Memory B cell (primary cell): ENCODE data around the gene TSPY3.
"Not testable (repeated sequence)": the region's sequence is repeated elsewhere in the genome, so short reads cannot be mapped to it uniquely, and the experiment has no call there.

Source experiments
- ATAC-seq: fragments of 150-1000 bp; cut with Tn5 transposase; 2 replicates; pipeline ENCODE4 v1.10.0; 2021; ENCODE audit warnings: low read depth, mild to moderate bottlenecking, moderate library complexity
- DNase-seq, 2 donors: peaks; one replicate each; pipeline ENCODE4 v3.0.0; 2022; ENCODE audit warnings: low spot score in 2 of 2
- H3K27ac Mint-ChIP-seq: one replicate; pipeline ENCODE4 v1.8.0; 2022; ENCODE audit warnings: mild to moderate bottlenecking, moderate library complexity, mixed read lengths
- H3K27me3 Mint-ChIP-seq: one replicate; pipeline ENCODE4 v1.8.0; 2022; ENCODE audit warnings: mixed read lengths
- H3K36me3 Mint-ChIP-seq: one replicate; pipeline ENCODE4 v1.8.0; 2022; ENCODE audit warnings: mild to moderate bottlenecking, mixed read lengths
- H3K4me1 Mint-ChIP-seq: one replicate; pipeline ENCODE4 v1.8.0; 2022; ENCODE audit warnings: mixed read lengths
- H3K4me3 Mint-ChIP-seq: one replicate; pipeline ENCODE4 v1.8.0; 2022; ENCODE audit warnings: mild to moderate bottlenecking, moderate library complexity, mixed read lengths
- H3K9me3 Mint-ChIP-seq: one replicate; pipeline ENCODE4 v1.8.0; 2022; ENCODE audit warnings: mixed read lengths

The TSPY3 gene, protein sequence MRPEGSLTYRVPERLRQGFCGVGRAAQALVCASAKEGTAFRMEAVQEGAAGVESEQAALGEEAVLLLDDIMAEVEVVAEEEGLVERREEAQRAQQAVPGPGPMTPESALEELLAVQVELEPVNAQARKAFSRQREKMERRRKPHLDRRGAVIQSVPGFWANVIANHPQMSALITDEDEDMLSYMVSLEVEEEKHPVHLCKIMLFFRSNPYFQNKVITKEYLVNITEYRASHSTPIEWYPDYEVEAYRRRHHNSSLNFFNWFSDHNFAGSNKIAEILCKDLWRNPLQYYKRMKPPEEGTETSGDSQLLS

GRCh38 chrY:9398121-9398520 is at the start of gene TSPY3:
Gene TSPY3, plus strand, starts transcription at chrY:9398421. Its CDS starts 46 bp downstream, at chrY:9398467.
- ATAC-seq, H3K4me1 Mint-ChIP-seq, H3K36me3 Mint-ChIP-seq, DNase-seq, H3K4me3 Mint-ChIP-seq, H3K9me3 Mint-ChIP-seq, H3K27me3 Mint-ChIP-seq, H3K27ac Mint-ChIP-seq: not testable (repeated sequence)

DNA sequence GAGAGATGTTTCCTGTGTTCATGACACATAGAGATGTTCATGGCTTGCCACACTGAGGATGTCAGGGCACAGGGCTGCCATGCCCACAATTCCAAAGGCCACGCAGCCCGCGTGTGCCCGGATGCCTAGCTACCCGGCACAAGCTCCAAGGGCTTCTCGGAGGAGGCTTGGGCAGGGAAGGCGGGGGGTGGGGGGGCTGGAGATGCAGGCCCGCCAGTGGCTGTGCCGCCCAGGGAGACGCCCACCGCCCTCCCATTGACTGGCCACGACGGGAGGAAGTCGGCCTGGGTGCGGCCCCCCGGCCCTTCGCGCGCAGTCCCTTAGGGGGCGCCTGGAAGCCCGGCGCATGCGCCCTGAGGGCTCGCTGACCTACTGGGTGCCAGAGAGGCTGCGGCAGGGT is 40.7 kb upstream of the TSPY3 start, which contains the start of gene TSPY8:
TSPY8 (plus strand) TSS at position 301 of the 400 bp plus-strand sequence; CDS start at position 347, 46 bp downstream.
- not testable (repeated sequence) for H3K9me3 Mint-ChIP-seq, ATAC-seq, H3K4me3 Mint-ChIP-seq, H3K27me3 Mint-ChIP-seq, H3K36me3 Mint-ChIP-seq, DNase-seq, H3K27ac Mint-ChIP-seq, H3K4me1 Mint-ChIP-seq

DNA sequence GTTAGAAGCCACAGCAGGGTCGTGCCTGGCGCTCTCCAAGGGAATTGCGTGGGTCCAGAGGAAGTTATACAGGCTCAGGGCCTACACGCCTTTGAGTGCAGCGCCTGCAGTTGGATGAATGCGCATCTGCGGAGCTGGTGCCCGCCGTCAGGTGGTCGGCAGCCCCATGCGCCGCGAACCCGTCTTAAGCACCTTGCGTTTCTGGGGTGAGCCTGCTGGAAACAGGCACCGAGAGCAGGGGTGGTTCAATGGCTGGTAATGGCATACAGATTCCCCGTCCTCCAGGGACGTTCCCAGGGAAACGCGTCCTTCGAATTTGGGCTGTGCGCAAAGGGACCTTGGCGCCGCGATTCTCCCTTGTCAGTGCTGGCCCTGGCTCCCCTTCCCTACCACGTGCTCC is 1.7 kb upstream of the TSPY3 start:
- not testable (repeated sequence) for ATAC-seq, H3K4me3 Mint-ChIP-seq, H3K9me3 Mint-ChIP-seq, H3K27me3 Mint-ChIP-seq, H3K4me1 Mint-ChIP-seq, DNase-seq, H3K27ac Mint-ChIP-seq, H3K36me3 Mint-ChIP-seq
